SJSA1 (cell line): ENCODE results near the gene PODN. TPM values are rescaled to one million over a fixed set of nuclear protein-coding genes. Genes with fewer than 3 reads are reported as not detected.
A peak's percentile ranks its signal among the peaks of the same experiment; 100 is the strongest.

Experiments
- DNase-seq, 2 experiments: peaks; one replicate each; pipeline ENCODE4 v3.0.0-alpha.2; 2015 to 2020; ENCODE audit warnings: low spot score in 2 of 2, low read depth in 1 of 2
- H3K27ac ChIP-seq: fragments of 250-450 bp; sonication (Bioruptor Pico); 2 replicates; pipeline ENCODE4 v1.5.1; 2020; ENCODE audit warnings: mild to moderate bottlenecking, moderate library complexity
- H3K27me3 ChIP-seq: fragments of 250-450 bp; sonication (Bioruptor Pico); replicated peaks from 2 replicates; pipeline ENCODE4 v1.5.1; 2020; ENCODE audit warnings: mild to moderate bottlenecking, moderate library complexity
- H3K36me3 ChIP-seq: fragments of 250-450 bp; sonication (Bioruptor Pico); 2 replicates; pipeline ENCODE4 v1.5.1; 2020; ENCODE audit warnings: mild to moderate bottlenecking
- H3K4me1 ChIP-seq: fragments of 250-450 bp; sonication (Bioruptor Pico); replicated peaks from 2 replicates; pipeline ENCODE4 v1.6.1; 2021; ENCODE audit warnings: mild to moderate bottlenecking
- H3K4me3 ChIP-seq: fragments of 250-450 bp; sonication (Bioruptor Pico); 2 replicates; pipeline ENCODE4 v1.5.1; 2020; ENCODE audit warnings: mild to moderate bottlenecking
- H3K9me3 ChIP-seq: fragments of 250-450 bp; sonication (Bioruptor Pico); replicated peaks from 2 replicates; pipeline ENCODE4 v1.5.1; 2020; ENCODE audit warnings: mild to moderate bottlenecking
- total RNA-seq: library from RNA; depleted of rRNA; stranded (reverse); fragments of >200 nt; shearing (Covaris generic); gene quantifications from 2 replicates; pipeline ENCODE4 v1.2.3, GENCODE V29; 2014

Gene PODN
- total RNA-seq, 1 experiment from 2014 or later = 4.1 TPM

DNA sequence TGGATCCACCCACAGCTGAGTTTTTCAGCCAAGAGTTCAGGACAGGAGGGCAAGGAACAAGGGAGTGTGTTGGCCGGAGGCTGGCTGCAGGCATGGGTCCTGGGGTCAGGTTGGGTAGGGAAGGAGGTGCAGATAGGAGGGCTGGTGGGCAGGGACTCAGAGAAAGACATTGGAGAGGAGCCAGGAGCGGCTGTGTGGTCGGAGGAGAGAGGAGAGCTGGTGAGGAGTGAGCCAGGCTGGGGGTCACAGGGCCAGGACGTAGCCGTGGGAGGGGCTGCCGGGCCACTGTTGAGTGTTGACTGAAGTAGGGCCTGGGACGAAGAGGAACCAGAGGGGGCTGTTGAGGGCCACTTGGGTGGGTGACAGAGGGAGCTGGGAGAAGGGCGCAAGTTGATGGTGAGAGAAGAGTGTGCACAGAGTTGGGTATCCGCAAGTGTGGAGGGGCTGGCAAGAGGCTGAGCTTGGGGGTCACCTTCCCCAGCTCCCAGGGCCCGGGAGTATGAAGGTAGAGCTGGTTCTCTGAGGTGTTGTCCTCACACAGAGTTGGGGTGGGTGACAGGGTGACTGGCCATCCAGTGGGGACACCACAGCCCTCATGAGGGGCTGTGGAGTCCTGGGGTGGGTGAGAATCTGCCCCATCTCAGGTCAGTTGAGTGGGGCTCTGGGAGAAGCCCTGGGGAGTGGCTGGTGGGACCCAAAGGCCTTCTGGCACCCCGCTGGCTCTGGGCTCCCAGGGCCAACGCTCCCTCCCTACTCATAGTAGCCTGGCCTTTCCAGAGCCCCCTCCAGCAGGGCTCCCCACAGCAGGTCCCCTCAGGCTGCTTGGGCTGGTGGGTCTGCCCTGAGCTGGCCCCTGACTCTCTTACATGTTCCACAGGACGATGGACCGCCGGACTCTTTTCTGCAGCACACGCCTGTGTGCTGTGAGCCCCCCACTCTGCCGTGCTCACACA, 21.9 kb downstream of the PODN start:
- no peaks in the 10 kb centered on the region for H3K36me3 ChIP-seq

DNA sequence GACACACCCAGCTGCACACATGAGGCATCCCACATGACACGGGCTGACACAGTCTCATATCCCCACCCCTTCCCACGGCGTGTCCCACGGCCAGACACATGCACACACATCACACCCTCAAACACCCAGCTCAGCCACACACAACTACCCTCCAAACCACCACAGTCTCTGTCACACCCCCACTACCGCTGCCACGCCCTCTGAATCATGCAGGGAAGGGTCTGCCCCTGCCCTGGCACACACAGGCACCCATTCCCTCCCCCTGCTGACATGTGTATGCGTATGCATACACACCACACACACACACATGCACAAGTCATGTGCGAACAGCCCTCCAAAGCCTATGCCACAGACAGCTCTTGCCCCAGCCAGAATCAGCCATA, 22.6 kb downstream of the PODN start:
- Histone ChIP-seq H3K36me3 (no peaks in the 10 kb centered on the region), H3K9me3 (no peaks in the 10 kb centered on the region), H3K4me3 (no peak overlapping the region), H3K27ac (no peak overlapping the region), H3K27me3 (no peaks in the 10 kb centered on the region), H3K4me1 (peaks cover 10% of the 10 kb centered on the region)
- DNase-seq = no peak

More for the DNA sequence above, 21.9 kb downstream of the PODN start:
- Histone ChIP-seq H3K4me1 (peaks cover 3% of the 10 kb centered on the region), H3K27me3 (no peaks in the 10 kb centered on the region), H3K27ac (no peak overlapping the region), H3K9me3 (no peaks in the 10 kb centered on the region), H3K4me3 (no peak overlapping the region)
- no peak for DNase-seq

DNA sequence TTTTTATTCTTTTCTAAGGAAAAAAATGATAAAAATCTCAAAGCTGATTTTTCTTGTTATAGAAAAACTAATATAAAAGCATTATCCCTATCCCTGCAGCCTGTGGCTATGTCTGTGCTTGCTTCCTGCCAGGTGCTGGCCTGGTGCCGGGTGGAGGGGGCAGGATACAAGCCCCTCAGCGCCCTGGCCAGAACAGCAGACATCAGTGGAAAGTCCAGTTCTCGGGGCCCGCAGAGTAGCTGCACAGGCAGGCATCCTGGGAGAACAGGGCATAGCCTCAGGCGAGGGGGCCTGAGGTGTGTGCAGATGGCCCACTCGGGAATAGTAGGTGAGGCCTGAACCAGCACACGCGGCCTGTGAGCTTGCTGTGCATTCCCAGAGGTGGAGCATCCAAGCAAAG, 23.4 kb downstream of the PODN start:
- no peak overlapping the region for H3K27ac ChIP-seq
- DNase-seq = no peak
- H3K36me3 ChIP-seq = no peaks in the 10 kb centered on the region
- no peaks in the 10 kb centered on the region for H3K27me3 ChIP-seq
- no peak overlapping the region for H3K4me3 ChIP-seq
- no peaks in the 10 kb centered on the region for H3K9me3 ChIP-seq
- H3K4me1 ChIP-seq = peaks cover 14% of the 10 kb centered on the region

DNA sequence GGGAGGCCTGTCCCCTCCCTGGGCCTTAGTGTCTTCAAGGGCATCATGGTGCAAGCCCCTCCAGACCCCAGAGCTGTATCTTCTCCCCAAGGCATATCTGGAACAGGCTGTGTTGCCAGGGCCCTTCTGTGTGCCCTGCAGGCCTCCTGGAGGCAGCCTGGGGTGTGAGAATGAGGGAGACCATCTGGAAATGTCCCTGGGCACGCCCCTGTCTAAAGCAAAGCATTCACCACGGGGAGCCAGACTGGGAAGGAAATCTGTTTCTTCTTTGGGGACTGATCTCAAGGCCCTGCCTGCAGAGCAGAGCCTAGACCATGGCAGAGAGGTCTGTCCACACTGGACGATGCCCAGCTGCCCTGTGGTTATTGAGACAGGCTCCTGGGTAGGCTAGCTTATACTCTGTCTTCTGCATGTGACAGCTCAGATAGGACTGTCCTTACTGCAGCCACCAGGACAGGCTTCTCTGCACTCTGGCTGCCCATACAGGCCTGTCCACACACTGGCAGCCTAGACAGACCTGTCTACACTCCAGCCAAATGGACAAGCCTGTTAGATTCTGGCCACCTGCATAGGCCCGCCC, 24.6 kb downstream of the PODN start:
- Histone ChIP-seq H3K27me3 (no peaks in the 10 kb centered on the region), H3K9me3 (no peaks in the 10 kb centered on the region), H3K4me3 (no peak overlapping the region), H3K4me1 (peaks cover 14% of the 10 kb centered on the region), H3K36me3 (no peaks in the 10 kb centered on the region), H3K27ac (no peak overlapping the region)
- no peak for DNase-seq

DNA sequence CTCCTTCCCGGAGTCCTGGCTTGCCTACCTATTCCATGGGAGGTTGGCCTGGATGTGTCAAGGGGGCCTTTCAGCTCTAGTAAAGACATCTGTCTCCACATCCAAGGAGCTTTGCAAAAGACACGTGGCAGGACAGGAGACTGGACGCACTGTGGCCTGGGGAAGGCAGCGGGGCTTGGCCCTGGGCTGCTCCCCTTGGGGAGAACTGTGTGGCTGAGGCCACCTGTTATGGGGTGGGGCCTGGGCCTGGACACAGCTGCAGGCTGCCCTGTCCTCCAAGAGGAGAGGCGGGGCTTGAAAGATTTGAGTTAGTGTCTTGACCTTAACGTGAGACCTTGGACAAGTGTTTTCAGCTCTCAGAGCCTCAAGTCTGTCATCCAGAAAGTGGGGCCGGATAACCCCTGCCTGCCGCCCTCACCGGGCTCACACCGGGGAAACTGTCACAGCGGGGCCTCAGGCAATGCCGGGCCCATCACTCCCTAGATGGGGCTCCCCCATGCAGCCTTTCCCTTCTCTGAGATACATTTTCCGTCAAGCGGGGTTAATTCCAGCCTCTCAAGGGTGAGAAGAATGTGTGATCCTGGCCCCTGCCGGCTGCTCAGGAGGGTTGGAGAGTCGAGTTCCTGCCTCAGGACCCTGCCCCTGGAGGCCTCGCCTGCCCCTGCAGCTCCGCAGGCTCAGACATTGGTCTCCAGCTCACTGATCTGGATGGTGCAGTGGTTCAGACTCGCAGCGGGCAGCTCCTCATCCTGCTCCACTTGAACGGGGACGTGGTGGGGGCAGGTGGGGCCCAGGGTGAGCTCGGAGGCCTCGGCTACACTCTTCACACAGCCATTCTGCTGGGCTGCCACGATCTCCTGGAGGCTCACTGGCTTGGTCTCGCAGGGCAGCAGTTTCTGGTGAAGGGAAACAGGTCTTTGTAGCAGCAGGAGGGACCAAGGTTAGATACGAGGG, 25.6 kb downstream of the PODN start:
- no peak for DNase-seq
- Histone ChIP-seq H3K9me3 (no peaks in the 10 kb centered on the region), H3K27ac (no peak overlapping the region), H3K36me3 (no peaks in the 10 kb centered on the region), H3K4me1 (peaks cover 14% of the 10 kb centered on the region), H3K27me3 (no peaks in the 10 kb centered on the region), H3K4me3 (no peak overlapping the region)

DNA sequence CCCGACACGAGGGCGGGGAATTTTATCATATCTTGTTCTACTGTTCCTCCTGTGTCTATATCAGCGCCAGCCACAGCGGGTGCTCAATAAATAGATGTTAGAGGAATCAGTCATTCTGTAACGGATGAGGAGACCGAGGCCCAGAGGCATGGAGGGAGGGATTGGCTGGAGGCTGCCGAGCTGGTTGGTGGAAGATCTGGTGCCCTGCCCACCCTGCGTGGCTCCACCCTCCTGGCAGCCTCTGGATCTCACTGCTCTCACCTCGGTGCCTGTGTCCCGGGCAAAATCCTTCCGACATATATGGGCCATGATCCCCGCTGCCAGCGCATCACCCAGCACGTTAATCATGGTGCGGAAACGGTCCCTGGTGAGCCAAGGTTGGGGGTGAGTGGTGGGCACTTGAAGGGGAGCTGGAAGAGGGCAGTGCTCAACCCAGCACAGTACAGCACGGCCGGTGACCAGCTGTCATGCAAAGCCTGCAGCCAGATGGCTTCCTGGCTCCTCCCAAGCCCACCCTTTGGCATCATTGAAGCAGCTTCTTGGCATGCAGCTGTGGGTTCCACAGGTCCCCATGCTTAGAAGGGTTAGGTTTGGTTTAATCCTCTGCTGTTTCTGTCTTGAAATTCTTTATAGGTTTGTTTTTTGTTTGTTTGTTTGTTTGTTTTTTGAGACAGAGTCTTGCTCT, 26.7 kb downstream of the PODN start:
- DNase-seq = no peak
- Histone ChIP-seq H3K4me1 (peaks cover 14% of the 10 kb centered on the region), H3K9me3 (no peaks in the 10 kb centered on the region), H3K27ac (0 out of 2 replicates have a peak overlapping the region, but pooled peaks have one; percentile 18), H3K27me3 (no peaks in the 10 kb centered on the region), H3K4me3 (no peak overlapping the region), H3K36me3 (no peaks in the 10 kb centered on the region)

DNA sequence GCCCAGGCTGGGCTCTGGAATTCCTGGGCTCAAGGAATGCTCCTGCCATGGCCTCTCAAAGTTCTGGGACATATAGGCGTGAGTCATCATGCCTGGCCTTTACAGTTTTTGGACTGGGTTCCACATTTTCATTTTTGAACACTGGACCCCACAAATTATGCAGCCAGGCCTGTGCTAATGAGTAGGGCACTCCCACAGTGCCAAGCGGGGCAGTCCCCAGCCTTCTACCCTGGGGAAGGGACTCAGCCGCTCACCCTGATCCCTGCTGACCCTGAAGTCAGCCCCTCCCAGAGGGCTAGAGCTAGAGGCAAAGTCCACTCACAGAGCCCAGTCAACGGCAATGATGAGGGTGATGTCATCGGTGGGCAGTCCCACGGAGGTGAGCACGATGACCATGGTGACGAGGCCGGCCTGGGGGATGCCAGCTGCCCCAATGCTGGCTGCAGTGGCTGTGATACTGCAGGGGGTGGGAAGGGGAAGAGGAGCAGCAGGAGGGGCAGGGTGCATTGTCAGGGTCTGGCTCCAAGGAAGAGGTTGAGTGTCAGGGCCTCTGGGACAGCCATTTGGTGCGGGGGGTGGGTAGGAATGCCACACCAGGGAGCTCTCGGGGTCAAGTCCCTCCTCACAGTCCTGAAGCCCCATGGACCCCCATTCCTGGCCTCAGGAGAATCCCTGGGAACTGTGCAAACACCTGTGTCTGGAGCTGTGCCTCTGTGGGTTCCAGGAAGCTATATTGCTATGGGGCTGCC, 27.6 kb downstream of the PODN start:
- Histone ChIP-seq H3K27ac (peak overlapping the region; percentile 18; the same call in 1 of the 2 replicates), H3K4me1 (peaks cover 14% of the 10 kb centered on the region), H3K4me3 (no peak overlapping the region), H3K36me3 (no peaks in the 10 kb centered on the region), H3K27me3 (no peaks in the 10 kb centered on the region), H3K9me3 (no peaks in the 10 kb centered on the region)
- DNase-seq = peak in 1 of 2 experiments; percentile 36

DNA sequence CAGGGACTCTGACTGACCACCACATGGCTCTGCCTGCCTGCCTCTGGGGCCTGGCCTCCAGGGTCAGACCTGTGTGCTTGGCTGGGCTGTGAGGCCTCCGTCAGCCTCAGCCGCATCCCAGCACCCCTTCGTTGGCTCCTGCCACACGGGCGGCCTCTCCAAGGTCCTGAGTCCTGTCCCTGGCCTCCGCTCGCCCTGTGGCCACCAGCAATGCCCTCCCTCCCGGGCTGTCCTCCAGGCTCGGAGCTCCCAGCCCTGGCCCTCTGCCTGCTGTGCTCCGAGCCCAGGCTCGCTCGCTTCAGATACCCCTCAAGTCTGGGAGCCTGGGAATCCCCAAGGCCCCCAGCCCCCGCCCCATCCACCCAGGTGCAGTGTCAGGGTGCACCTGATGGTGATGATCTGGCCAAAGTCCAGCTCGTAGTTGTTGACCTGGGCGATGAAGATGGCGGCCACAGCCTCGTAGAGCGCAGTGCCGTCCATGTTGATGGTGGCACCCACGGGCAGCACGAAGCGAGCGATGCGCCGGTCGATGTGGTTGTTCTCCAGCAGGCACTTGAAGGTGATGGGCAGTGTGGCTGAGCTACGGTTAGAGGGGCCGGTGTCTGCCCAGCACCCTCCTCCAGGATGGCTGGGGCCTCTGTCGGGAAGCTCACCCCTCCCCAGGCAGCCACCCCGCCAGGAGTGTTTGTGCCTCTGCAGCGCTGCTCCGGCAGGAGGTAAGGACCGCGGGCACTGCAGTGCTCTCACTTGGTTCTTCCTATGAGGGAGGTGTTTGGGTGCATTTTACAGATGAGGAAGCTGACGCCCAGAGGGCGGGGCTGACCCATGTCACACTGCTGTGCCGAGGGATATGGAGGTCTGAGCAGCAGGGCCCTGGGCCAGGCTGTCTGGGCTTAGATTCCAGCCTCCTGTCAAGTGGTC, 28.5 kb downstream of the PODN start:
- no peaks in the 10 kb centered on the region for H3K27me3 ChIP-seq
- no peak for DNase-seq
- H3K4me1 ChIP-seq = peaks cover 14% of the 10 kb centered on the region
- H3K9me3 ChIP-seq = no peaks in the 10 kb centered on the region; the same call in 1 of the 2 replicates
- H3K36me3 ChIP-seq = no peaks in the 10 kb centered on the region
- no peak overlapping the region for H3K27ac ChIP-seq
- no peak overlapping the region for H3K4me3 ChIP-seq

DNA sequence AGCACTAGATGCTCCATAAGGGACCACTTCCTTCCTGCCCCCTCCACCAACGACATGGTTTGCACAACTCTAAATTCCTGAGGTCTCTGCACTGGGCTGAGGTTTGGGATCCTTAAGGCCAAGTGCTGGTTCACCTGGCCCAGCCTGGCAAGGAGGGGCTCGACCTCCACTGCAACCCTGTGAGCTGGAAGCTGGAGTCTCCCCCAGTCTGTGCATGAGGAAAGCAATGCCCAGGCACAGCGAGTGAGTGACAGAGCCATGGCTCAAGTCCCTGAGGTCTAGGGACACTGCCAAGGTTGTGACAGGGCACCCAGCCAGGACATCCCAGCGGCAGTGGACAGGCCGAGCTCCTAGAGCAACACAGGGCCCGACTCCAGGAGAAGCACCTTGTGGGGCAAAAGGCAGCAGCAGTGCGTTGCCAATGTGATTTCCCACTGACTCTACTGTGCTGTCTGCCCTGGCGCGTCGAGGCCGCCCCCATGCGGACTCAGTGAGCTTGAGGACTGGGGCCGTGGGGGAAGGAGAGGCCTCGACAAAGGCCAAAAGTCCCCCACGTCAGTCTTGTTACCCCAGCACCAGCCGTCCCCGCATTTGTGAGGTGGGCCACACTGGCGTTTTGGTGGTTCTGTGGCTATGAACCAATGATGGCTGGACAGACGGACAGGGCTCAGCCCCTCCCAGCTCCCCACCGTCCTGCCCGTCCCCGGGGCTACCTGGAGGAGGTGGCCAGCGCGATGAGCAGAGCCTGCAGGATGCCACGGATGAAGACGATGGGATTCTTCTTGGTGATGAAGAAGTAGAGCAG, 30.0 kb downstream of the PODN start:
- H3K36me3 ChIP-seq = no peaks in the 10 kb centered on the region
- H3K4me3 ChIP-seq = no peak overlapping the region
- no peak for DNase-seq
- H3K27ac ChIP-seq = no peak overlapping the region
- no peaks in the 10 kb centered on the region for H3K27me3 ChIP-seq
- H3K4me1 ChIP-seq = peaks cover 14% of the 10 kb centered on the region
- H3K9me3 ChIP-seq = peaks cover 7% of the 10 kb centered on the region

DNA sequence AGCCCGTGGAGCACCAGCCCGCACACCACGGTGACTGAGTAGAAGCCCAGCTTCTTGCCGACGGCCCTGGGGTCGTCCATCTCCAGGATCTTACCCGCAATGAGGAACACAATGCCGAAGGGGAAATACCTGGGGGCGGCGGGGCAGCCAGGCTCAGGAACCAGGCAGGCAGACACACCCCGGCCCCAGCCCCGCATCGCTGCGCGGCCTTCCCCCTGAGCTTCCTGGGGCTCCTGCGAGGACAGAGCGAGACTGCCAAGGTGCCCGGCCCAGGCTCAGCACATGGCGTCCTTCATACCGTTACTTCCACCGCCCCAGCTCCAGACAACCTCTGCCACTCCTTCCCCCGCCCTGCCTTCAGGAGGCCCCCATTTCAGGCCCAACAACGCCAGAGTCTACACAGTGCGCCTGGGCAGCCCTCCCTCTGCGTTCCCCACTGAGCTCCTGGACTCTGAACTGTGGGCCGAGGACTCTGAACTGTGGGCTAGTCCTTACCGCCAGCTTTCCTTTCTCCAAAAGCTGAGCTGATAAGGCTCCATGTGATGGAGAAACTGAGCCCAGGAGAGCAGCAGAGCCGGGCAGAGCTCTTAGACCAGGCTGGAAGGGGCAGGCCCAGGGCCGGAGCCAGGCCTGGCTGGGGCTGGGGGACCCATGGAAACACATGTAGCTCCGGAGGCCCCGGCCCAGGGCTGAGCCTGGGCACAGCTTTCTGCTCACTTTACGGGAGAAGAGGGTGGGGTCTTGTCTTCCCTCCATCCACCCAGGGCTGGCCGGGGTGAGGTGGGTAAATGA, 30.8 kb downstream of the PODN start:
- Histone ChIP-seq H3K4me1 (peaks cover 14% of the 10 kb centered on the region), H3K36me3 (no peaks in the 10 kb centered on the region), H3K27ac (no peak overlapping the region), H3K27me3 (no peaks in the 10 kb centered on the region), H3K9me3 (peaks cover 14% of the 10 kb centered on the region), H3K4me3 (no peak overlapping the region)
- DNase-seq = no peak

DNA sequence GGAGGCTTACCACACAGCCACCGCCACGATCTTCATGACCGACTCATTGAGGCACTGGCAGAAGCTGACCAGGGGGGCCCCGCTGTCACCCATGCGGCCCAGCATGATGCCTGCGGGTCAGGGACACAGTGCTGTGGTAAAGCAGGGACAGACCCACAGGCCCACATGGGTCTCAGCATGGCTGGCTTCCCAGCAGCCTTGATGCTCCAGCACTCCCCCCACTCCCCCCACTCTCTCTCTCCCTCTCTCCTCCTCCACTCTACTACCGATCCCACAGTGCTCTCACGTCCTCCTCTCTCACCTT, 31.4 kb downstream of the PODN start:
- H3K36me3 ChIP-seq = no peaks in the 10 kb centered on the region
- H3K27ac ChIP-seq = no peak overlapping the region
- H3K27me3 ChIP-seq = no peaks in the 10 kb centered on the region
- no peak for DNase-seq
- peaks cover 14% of the 10 kb centered on the region for H3K4me1 ChIP-seq
- H3K9me3 ChIP-seq = peaks cover 20% of the 10 kb centered on the region
- no peak overlapping the region for H3K4me3 ChIP-seq
